IPS-20b (cell line): Measurements from ENCODE around the gene CRACR2A.

Source experiments
- H3K27ac ChIP-seq: one replicate; pipeline ENCODE4 v1.5.1; 2013; ENCODE audit warnings: low read length
- H3K27me3 ChIP-seq: 2 replicates; pipeline ENCODE4 v1.6.1; 2013; ENCODE audit warnings: mild to moderate bottlenecking, low read length, inconsistent platforms; ENCODE audit not compliant: insufficient read depth
- H3K36me3 ChIP-seq: 2 replicates; pipeline ENCODE4 v1.6.1; 2013; ENCODE audit warnings: low read depth, mild to moderate bottlenecking, inconsistent platforms, low read length, moderate library complexity; ENCODE audit not compliant: insufficient read depth
- H3K4me1 ChIP-seq: 2 replicates; pipeline ENCODE4 v1.6.1; 2013; ENCODE audit warnings: mild to moderate bottlenecking, control low read depth, inconsistent platforms, low read length, moderate library complexity; ENCODE audit not compliant: insufficient read depth
- H3K4me3 ChIP-seq: 2 replicates; pipeline ENCODE4 v1.5.1; 2013; ENCODE audit warnings: mild to moderate bottlenecking, low read length, inconsistent platforms
- H3K9ac ChIP-seq: 2 replicates; pipeline ENCODE4 v1.6.1; 2013; ENCODE audit warnings: low read depth, mild to moderate bottlenecking, inconsistent platforms, low read length, moderate library complexity
- H3K9me3 ChIP-seq: 2 replicates; pipeline ENCODE4 v1.6.1; 2013; ENCODE audit warnings: mild to moderate bottlenecking, low read depth, low read length, inconsistent platforms; ENCODE audit not compliant: insufficient read depth

CRACR2A gene

GRCh38 chr12:3671330-3672112, 81.4 kb downstream of the CRACR2A start:
- H3K36me3 ChIP-seq = no peaks in the 10 kb centered on the region
- H3K4me1 ChIP-seq = no peaks in the 10 kb centered on the region
- H3K9ac ChIP-seq = no peak overlapping the region
- no peaks in the 10 kb centered on the region for H3K27me3 ChIP-seq
- no peak overlapping the region for H3K27ac ChIP-seq
- H3K9me3 ChIP-seq = no peaks in the 10 kb centered on the region
- H3K4me3 ChIP-seq = no peak overlapping the region

- Histone ChIP-seq H3K27ac (no peak overlapping the region), H3K9me3 (no peaks in the 10 kb centered on the region), H3K36me3 (no peaks in the 10 kb centered on the region), H3K4me1 (no peaks in the 10 kb centered on the region), H3K27me3 (no peaks in the 10 kb centered on the region), H3K9ac (no peak overlapping the region), H3K4me3 (no peak overlapping the region)
Measured at GRCh38 chr12:3670083-3670620, 82.8 kb downstream of the CRACR2A start.

GRCh38 chr12:3669594-3669993, 83.3 kb downstream of the CRACR2A start:
- H3K27ac ChIP-seq = no peak overlapping the region
- H3K9me3 ChIP-seq = no peaks in the 10 kb centered on the region
- H3K4me1 ChIP-seq = no peaks in the 10 kb centered on the region
- no peak overlapping the region for H3K4me3 ChIP-seq
- no peaks in the 10 kb centered on the region for H3K27me3 ChIP-seq
- no peaks in the 10 kb centered on the region for H3K36me3 ChIP-seq
- no peak overlapping the region for H3K9ac ChIP-seq

- H3K27ac ChIP-seq = no peak overlapping the region
- H3K9ac ChIP-seq = no peak overlapping the region
- no peak overlapping the region for H3K4me3 ChIP-seq
- no peaks in the 10 kb centered on the region for H3K4me1 ChIP-seq
- no peaks in the 10 kb centered on the region for H3K36me3 ChIP-seq
- no peaks in the 10 kb centered on the region for H3K9me3 ChIP-seq
- no peaks in the 10 kb centered on the region for H3K27me3 ChIP-seq
Measured at GRCh38 chr12:3668479-3669165, 84.3 kb downstream of the CRACR2A start.

GRCh38 chr12:3667485-3667884, 85.4 kb downstream of the CRACR2A start:
- H3K9ac ChIP-seq = no peak overlapping the region
- H3K27ac ChIP-seq = no peak overlapping the region
- no peaks in the 10 kb centered on the region for H3K4me1 ChIP-seq
- H3K27me3 ChIP-seq = no peaks in the 10 kb centered on the region
- H3K36me3 ChIP-seq = no peaks in the 10 kb centered on the region
- H3K9me3 ChIP-seq = no peaks in the 10 kb centered on the region
- no peak overlapping the region for H3K4me3 ChIP-seq

GRCh38 chr12:3666441-3666840, 86.5 kb downstream of the CRACR2A start:
- Histone ChIP-seq H3K36me3 (no peaks in the 10 kb centered on the region), H3K9ac (no peak overlapping the region), H3K27ac (no peak overlapping the region), H3K4me3 (no peak overlapping the region), H3K27me3 (no peaks in the 10 kb centered on the region), H3K9me3 (no peaks in the 10 kb centered on the region), H3K4me1 (no peaks in the 10 kb centered on the region)

- H3K9me3 ChIP-seq = no peaks in the 10 kb centered on the region
- H3K27ac ChIP-seq = no peak overlapping the region
- no peaks in the 10 kb centered on the region for H3K27me3 ChIP-seq
- H3K4me1 ChIP-seq = no peaks in the 10 kb centered on the region
- no peak overlapping the region for H3K4me3 ChIP-seq
- no peaks in the 10 kb centered on the region for H3K36me3 ChIP-seq
- H3K9ac ChIP-seq = no peak overlapping the region
Measured at GRCh38 chr12:3662521-3662921, 90.4 kb downstream of the CRACR2A start.

GRCh38 chr12:3661028-3661427, 91.9 kb downstream of the CRACR2A start:
- no peaks in the 10 kb centered on the region for H3K4me1 ChIP-seq
- no peak overlapping the region for H3K9ac ChIP-seq
- no peaks in the 10 kb centered on the region for H3K36me3 ChIP-seq
- H3K4me3 ChIP-seq = no peak overlapping the region
- H3K9me3 ChIP-seq = no peaks in the 10 kb centered on the region
- H3K27ac ChIP-seq = no peak overlapping the region
- no peaks in the 10 kb centered on the region for H3K27me3 ChIP-seq

GRCh38 chr12:3658327-3659163, 94.4 kb downstream of the CRACR2A start:
- Histone ChIP-seq H3K4me1 (no peaks in the 10 kb centered on the region), H3K27me3 (no peaks in the 10 kb centered on the region), H3K36me3 (no peaks in the 10 kb centered on the region), H3K9ac (no peak overlapping the region), H3K9me3 (no peaks in the 10 kb centered on the region), H3K4me3 (no peak overlapping the region), H3K27ac (no peak overlapping the region)

- H3K9me3 ChIP-seq = no peaks in the 10 kb centered on the region
- no peak overlapping the region for H3K9ac ChIP-seq
- H3K27me3 ChIP-seq = no peaks in the 10 kb centered on the region
- H3K27ac ChIP-seq = no peak overlapping the region
- H3K4me1 ChIP-seq = no peaks in the 10 kb centered on the region
- H3K36me3 ChIP-seq = no peaks in the 10 kb centered on the region
- no peak overlapping the region for H3K4me3 ChIP-seq
Measured at GRCh38 chr12:3656946-3657622, 95.8 kb downstream of the CRACR2A start.

- H3K4me1 ChIP-seq = no peaks in the 10 kb centered on the region
- H3K27ac ChIP-seq = no peak overlapping the region
- no peak overlapping the region for H3K9ac ChIP-seq
- H3K36me3 ChIP-seq = no peaks in the 10 kb centered on the region
- H3K4me3 ChIP-seq = no peak overlapping the region
- H3K27me3 ChIP-seq = no peaks in the 10 kb centered on the region
- no peaks in the 10 kb centered on the region for H3K9me3 ChIP-seq
Measured at GRCh38 chr12:3655328-3655900, 97.5 kb downstream of the CRACR2A start.
